ENCODE measurements around the gene IL31.

DNA sequence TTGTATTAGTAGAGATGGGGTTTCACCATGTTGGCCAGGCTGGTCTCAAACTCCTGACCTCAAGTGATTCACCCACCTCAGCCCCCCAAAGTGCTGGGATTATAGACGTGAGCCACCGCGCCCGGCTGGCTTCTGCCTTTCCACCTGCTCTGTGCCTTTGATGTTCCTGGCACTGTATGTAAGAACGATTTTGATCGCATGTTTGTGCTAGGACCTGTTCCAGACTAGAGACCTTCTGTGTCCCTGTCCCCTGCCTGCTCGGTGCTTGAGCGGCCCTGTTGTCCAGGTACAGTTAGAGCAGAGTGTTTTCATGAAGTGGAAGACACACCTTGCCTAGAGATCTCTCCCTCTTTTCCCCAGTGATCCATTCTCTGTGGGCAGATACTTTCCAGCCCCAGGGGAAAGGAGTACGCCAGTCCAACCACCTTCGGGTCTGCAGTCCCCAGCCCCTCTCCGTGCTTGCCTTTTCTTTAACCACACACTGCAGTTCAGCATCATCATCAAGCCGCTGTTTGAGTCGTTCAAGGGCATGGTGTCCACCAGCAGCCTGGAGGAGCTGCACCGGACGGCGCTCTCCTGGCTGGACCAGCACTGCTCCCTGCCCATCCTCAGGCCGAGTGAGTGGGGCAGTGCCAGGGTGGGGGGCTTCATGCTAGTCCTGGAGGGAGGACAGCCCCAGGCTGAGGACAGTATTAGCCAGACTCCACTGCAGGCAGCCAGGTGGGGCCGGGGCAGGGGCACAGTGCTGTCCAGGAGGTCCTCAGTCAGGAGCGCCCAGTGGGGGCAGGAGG is 33.4 kb downstream of the IL31 start:
- TF ChIP-seq, protein P1, sequence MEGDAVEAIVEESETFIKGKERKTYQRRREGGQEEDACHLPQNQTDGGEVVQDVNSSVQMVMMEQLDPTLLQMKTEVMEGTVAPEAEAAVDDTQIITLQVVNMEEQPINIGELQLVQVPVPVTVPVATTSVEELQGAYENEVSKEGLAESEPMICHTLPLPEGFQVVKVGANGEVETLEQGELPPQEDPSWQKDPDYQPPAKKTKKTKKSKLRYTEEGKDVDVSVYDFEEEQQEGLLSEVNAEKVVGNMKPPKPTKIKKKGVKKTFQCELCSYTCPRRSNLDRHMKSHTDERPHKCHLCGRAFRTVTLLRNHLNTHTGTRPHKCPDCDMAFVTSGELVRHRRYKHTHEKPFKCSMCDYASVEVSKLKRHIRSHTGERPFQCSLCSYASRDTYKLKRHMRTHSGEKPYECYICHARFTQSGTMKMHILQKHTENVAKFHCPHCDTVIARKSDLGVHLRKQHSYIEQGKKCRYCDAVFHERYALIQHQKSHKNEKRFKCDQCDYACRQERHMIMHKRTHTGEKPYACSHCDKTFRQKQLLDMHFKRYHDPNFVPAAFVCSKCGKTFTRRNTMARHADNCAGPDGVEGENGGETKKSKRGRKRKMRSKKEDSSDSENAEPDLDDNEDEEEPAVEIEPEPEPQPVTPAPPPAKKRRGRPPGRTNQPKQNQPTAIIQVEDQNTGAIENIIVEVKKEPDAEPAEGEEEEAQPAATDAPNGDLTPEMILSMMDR (IDR thresholded peaks at IDR 0.05) = no peak
- no peak for TF ChIP-seq POLR2A (IDR thresholded peaks at IDR 0.05)
